ENCODE results near the gene TCF19.

- TF ChIP-seq ZEB2 (tag by site-specific recombination; IDR thresholded peaks at IDR 0.05) (no peak), ZNF398 (tag by site-specific recombination; IDR thresholded peaks at IDR 0.05) (no peak), TRIM28 (IDR thresholded peaks at IDR 0.05; ENCODE audit: borderline replicate concordance, low read length) (no peak), ZBTB6 (tag by site-specific recombination; IDR thresholded peaks at IDR 0.05) (no peak), CTCF (tag by site-specific recombination; IDR thresholded peaks at IDR 0.05) (no peak), ZNF514 (tag by site-specific recombination; IDR thresholded peaks at IDR 0.05) (no peak), YY1 (tag by site-specific recombination; IDR thresholded peaks at IDR 0.05) (no peak), REST (tag by site-specific recombination; IDR thresholded peaks at IDR 0.05) (no peak), ZNF138 (tag by site-specific recombination; IDR thresholded peaks at IDR 0.05; ENCODE audit: borderline replicate concordance) (no peak), GLI2 (tag by site-specific recombination; IDR thresholded peaks at IDR 0.05; ENCODE audit: borderline replicate concordance, low read depth) (no peak), ZNF433 (tag by site-specific recombination; IDR thresholded peaks at IDR 0.05; ENCODE audit: low read depth) (no peak), ZNF274 (IDR thresholded peaks at IDR 0.05; ENCODE audit: low read length) (no peak), ZNF274 (tag by site-specific recombination; IDR thresholded peaks at IDR 0.05; ENCODE audit: borderline replicate concordance) (no peak)
These were observed 32.6 kb upstream of the TCF19 start for GRCh38 chr6:31125586-31126363.
